Measurements from ENCODE around the gene TMEM150B. TPM values are rescaled to one million over a fixed set of nuclear protein-coding genes. Genes with fewer than 3 reads are reported as not detected.

Gene TMEM150B
- total RNA-seq, 3 donors from 2014 or later = 31.6 to 62.1 (median 36.4) TPM

DNA sequence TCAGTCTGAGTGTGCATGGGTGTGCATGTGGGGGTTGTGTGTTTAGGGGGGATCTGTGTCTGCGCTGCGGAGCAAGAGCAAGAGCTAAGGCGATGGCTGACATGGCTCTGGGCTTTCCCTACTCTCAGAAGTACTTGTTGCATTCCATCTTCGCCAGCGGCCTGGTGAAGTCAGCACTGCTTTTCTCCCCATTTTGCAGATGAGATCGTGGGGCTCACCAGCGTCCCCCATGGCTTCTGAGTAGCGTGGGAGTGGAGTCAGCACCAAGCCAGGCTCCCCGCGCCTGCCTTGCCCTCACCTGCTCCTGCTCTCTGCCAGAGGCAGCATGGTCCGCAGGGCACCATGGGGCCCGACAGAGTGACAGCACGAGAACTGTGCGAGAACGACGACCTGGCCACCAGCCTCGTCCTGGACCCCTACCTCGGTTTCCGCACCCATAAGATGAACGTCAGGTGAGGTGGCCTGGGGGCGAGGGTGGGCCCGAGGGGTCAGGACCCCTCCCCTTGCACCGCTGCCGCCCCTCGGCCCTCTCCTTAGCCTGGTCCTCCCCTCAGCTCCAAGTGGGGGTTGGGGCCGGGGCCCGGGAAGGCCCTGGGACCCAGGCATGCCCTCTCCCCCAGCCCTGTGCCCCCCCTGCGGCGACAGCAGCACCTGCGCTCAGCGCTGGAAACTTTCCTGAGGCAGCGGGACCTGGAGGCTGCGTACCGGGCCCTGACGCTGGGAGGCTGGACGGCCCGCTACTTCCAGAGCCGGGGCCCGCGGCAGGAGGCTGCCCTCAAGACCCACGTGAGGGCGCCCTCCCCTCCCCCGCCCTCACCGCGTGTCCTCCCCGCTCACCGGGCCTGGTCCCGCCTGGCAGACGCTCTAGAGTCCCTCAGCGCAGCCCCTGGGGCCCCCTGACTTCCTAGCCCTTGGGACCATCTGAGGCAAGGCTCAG is 16.7 kb upstream of the TMEM150B start:
- no peaks in the 10 kb centered on the region for H3K9me3 ChIP-seq
- no peak for TF ChIP-seq CTCF (IDR thresholded peaks at IDR 0.05)
- no peak overlapping the region for H3K4me3 ChIP-seq
- intact Hi-C loops (cut with DNase I, micrococcal nuclease) = no loop called here
- DNase-seq (peak in 2 of 3 donors; percentile 47 to 58), ATAC-seq (no peak)
- H3K36me3 ChIP-seq (ENCODE audit: low read depth) = peaks cover 7% of the 10 kb centered on the region
- peaks cover 25% of the 10 kb centered on the region for H3K4me1 ChIP-seq (ENCODE audit: low read depth)

DNA sequence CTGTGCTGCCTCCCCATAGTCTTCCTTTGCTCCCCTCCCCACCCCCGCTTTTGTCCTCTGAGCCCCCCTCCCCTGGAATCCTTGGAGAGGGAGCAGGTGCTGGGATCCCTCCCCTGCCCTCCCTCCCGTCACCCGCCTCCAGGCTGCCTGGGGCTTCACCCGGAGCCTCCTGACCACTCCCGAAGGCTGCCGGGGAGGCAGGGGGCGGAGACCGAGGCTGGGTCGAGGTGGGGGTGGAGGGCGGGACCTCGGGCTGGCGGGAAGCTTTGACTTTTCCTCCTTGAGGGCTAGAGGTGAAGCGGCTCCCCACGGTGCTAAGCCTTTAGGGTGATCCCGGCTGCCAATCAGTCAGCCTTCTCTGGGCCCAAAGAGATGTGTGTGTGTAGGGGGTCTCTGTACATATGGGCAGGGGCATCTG is 16.0 kb upstream of the TMEM150B start:
- H3K9me3 ChIP-seq = no peaks in the 10 kb centered on the region
- ATAC-seq (peak; percentile 4), DNase-seq (peak; percentile 82 to 88 (median 88))
- H3K36me3 ChIP-seq (ENCODE audit: low read depth) = peaks cover 7% of the 10 kb centered on the region
- peaks cover 25% of the 10 kb centered on the region for H3K4me1 ChIP-seq (ENCODE audit: low read depth)
- no peak for TF ChIP-seq CTCF (IDR thresholded peaks at IDR 0.05)
- intact Hi-C loops (cut with DNase I, micrococcal nuclease) = no loop called here
- H3K4me3 ChIP-seq = no peak overlapping the region

DNA sequence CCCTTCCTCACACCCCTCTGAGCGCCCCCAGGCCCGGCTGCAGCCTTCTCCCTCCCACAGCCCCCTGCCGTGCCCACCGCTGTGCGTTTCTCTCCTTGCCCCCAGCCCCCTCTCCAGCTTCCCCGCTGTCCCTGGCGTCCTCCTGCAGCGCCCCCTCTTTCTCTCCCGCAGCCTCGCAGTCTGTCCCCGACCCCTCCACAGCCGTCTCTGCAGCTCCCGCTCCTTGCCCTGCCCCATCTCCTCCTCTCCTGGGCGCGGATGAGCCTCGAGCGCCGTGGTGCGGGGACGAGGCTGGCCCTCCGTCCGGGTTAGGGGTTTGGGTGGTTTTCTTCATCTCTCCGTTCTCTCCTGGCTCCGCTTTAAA is 15.6 kb upstream of the TMEM150B start:
- peaks cover 21% of the 10 kb centered on the region for H3K4me1 ChIP-seq (ENCODE audit: low read depth)
- ATAC-seq (no peak), DNase-seq (peak in 2 of 3 donors; percentile 35 to 69)
- no peak overlapping the region for H3K4me3 ChIP-seq
- H3K9me3 ChIP-seq = no peaks in the 10 kb centered on the region
- TF ChIP-seq CTCF (IDR thresholded peaks at IDR 0.05) = no peak
- intact Hi-C loops (cut with DNase I, micrococcal nuclease) = no loop called here
- H3K36me3 ChIP-seq (ENCODE audit: low read depth) = peaks cover 7% of the 10 kb centered on the region

DNA sequence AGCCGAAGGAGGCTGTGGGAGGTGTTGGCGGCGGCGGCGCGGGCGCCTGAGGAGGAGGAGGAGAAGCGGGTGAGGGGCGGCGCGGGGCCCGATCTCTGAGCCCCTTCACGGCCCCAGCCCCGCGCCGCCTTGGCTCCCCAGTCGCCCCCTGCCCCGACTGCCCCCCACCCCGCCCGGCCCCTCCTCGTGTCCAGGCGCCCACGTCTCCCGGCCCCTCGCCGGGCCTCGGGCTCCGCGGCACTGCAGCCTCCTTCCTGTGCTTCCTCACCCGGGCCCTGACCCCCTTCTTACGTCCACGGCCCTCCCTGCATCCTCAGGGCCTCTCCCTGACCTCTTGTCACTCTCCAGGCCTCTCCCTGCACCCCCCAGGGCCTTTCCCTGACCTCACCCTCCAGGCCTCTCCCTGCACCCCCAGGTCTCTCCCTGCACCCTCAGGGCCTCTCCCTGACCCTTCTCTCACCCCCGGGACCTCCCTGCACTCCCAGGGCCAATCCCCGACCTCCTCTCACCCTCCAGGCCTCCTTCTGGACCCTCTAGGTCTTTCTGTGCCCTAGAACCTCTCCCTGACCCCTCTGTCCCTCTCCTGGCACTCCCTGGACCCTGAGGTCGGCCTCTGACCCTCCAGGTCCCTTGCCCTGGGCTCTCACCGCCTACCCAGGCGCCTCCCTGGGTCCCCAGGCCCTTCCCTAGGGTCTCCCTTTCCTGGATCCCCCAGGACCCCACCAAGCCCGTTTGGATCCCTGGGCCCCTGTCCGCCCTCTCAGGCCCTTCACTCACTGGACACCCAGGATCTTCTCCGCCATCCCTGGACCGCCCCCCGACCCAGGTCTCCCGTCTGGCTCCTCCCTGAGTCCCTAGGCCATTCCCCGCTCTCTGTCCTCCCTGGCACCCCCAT is 15.0 kb upstream of the TMEM150B start:
- H3K36me3 ChIP-seq (ENCODE audit: low read depth) = peaks cover 7% of the 10 kb centered on the region
- H3K9me3 ChIP-seq = no peaks in the 10 kb centered on the region
- intact Hi-C loops (cut with DNase I, micrococcal nuclease) = no loop called here
- H3K4me3 ChIP-seq = peak overlapping the region; percentile 34
- DNase-seq = peak; percentile 56 to 72 (median 69)
- ATAC-seq = peak; percentile 1
- no peak for TF ChIP-seq CTCF (IDR thresholded peaks at IDR 0.05)
- peaks cover 17% of the 10 kb centered on the region for H3K4me1 ChIP-seq (ENCODE audit: low read depth)

DNA sequence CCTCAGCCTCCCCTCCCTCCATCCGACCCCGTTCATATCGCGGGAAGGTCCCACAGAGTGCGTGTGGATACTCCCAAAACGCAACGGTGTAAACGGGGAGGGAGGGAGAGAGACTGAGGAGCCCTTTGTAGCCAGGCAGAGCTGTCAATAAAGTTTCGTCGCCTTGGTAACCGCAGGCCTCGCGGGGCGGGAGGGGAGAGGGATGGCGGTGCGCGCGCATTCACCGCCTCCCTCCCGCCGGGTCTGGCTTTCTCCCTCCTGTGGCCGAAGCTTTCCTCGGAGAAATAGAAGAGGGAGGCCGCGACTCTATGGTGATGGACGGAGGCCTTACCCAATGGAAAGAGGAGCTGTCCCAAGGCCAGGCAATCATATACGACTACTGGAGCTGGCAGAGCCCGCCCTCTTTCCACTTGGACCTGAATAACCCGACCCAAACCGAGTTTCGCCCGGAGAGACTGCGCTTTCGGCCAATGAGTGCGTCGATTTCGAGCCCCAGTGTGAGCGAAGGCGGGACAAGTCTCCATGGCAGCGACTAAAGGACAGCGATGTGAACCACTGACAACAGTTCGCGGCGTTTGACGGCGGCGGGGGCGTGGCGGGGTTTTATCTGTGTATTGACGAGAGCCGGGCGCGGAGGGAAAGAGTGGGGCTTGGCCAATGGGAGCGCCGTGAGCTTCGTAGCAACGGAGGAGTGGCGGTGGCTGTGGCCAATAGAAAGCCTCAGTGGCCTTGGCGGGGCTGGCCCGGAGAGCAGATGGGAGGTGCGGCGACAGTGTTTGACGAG is 14.2 kb upstream of the TMEM150B start, which contains the start of gene KMT5C:
Gene KMT5C (plus strand): TSS at position 772 of the 784 bp plus-strand sequence. CDS start 2,061 bp downstream, outside the sequence.
- DNase-seq (peak; percentile 100), ATAC-seq (peak; percentile 86)
- Histone ChIP-seq H3K36me3 (ENCODE audit: low read depth) (peaks cover 7% of the 10 kb centered on the region), H3K9me3 (no peaks in the 10 kb centered on the region), H3K4me3 (peak within 1 kb of the TSS; percentile 34), H3K4me1 (ENCODE audit: low read depth) (peaks cover 17% of the 10 kb centered on the region)
- intact Hi-C loops (cut with DNase I, micrococcal nuclease) = no loop called here
- peak; percentile 25 for TF ChIP-seq CTCF (IDR thresholded peaks at IDR 0.05)
